M059J (cell line): ENCODE measurements around the gene EIF4E3. TPM values are rescaled to one million over a fixed set of nuclear protein-coding genes. Genes with fewer than 3 reads are reported as not detected.

Experiments used
- DNase-seq: peaks from one replicate; pipeline ENCODE4 v3.0.0-alpha.2; 2012; ENCODE audit warnings: low read depth
- total RNA-seq: library from RNA; depleted of rRNA; stranded (reverse); fragments of >200 nt; shearing (Covaris generic); gene quantifications from 2 replicates; pipeline ENCODE4 v1.2.3, GENCODE V29; 2014

The EIF4E3 gene
- total RNA-seq, 1 experiment from 2014 or later: 0.39 TPM

DNA sequence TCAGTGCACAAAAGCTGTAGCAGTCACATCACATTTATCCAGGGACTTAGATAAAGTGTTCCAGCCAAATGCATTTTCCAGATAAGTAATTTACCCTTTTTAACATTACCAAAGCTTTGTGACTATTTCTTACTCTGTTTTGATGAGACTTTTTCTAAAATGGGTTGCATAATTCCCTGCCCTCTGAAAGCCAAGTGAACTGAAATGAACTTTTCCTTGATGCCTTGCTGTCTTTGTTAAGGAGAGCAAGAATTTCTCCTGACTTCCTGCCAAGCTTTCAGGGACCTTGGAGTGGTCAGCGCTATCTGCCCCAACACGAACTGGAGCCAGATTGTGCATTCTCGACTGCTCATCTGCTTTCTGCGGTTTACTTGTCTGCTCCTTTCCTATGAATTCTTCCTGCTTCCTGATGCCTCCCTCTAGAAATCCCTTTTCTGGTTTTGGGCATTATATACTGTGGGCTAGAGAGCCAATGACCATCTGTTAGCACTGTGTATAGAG is 34.8 kb downstream of the EIF4E3 start:
- peak; percentile 65 for DNase-seq

DNA sequence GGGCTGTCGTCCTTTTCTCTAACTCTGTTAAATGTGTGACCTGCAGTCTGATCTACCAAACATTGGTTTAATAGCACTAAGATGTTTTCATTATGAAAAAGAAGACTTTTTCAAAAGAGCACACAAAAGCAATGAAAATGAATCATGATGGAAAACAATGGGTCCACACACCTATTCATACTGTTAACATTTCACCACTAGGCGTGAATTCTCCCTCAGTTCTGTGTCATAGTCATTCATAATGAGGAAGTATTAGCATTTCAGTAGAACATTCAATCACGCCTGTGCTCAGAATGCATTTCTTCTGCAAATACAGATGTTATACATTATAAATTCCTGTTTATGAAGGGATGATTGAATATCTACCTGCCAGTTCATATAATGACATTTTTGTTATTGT is 35.9 kb downstream of the EIF4E3 start:
- no peak for DNase-seq

GRCh38 chr3:71688121-71688520 is 37.1 kb downstream of the EIF4E3 start:
- peak; percentile 57 for DNase-seq

DNA sequence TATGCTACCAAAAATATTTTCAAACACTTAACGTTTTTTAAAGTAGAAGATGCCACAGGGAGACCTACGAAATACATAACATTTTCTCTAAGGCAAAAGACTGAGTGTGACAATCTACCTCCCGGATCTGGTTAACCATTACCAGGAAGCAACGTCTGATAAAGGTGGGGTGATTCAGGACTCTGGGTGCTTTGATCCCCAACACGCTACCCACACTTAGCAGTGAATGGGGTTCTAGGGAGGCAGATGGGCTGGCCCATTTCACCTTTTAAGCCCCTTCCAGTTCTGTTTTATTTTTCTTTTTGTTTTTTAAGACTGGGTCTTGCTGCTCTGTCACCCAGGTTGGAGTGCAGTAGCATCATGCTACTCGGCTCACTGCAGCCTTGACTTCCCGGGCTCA is 39.5 kb downstream of the EIF4E3 start:
- no peak for DNase-seq

DNA sequence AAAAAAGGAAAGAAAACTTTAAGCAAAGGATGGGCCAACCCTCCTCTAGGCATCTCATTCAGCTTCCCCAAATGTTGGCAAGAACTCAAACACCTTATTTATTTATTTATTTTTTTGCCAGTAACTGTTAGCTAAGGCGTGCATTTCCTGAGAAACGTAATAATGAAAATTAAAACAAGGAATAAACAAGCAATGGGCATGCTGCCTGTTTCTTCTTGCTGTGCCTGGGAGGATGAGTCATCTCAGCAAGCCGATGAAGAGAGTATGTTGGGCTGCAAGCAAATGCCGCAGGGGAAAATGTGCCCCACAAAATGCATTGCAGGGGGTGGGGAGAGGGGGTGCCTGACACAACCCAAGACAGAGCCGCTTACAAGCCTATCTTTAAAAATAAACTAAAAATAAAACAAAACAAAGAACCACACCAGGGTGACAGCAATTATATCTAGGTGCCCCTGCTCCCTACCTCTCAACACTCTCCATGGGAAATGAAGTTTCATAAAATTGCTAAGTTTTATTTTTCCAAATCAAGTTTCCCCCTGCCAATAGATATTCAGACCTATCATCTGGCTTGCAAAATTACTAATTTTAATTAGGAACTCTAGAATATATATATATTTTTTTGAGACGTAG is 40.3 kb downstream of the EIF4E3 start:
- peak; percentile 85 for DNase-seq

GRCh38 chr3:71684046-71684756 is 41.0 kb downstream of the EIF4E3 start:
- no peak for DNase-seq

DNA sequence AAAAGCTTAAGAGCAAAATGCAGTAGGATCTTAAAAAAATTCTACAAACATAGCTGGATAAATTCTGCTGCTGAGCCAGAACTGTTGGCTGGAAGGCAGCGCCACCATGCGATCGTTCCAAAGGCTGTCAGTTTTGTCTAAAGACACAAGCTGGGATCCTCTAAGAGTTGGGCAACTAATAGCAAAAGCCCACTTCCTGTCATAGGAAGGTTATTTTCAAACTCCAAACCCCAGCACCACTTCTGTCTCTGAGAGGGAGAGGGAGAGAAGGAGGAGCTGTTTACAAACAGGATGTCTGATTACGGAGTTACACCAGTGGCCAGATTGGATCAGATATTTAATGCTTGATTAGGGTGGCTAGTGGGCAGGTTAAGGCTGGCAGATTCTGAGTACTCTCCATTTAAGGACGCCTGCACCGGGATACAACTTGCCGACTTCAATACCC is 44.0 kb downstream of the EIF4E3 start:
- peak; percentile 59 for DNase-seq

DNA sequence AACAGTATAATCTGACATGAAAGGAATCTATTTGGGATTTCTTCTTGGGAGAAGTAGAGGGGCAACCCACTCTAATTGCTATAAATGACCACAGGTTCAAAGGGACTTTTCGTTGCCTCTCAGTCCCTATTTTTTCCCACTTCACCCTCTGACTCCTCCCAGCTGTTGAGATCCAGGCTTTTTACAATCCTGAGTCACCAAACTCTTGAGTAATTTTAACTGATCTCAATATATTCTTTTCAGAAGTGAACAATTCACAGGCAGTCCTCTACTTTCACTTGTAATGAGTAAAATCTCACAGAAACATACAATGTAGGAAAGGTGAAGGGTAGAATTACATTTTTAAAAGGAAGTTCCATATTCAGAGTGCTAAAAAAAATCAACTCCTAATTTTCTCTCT is 44.6 kb downstream of the EIF4E3 start:
- peak; percentile 59 for DNase-seq

DNA sequence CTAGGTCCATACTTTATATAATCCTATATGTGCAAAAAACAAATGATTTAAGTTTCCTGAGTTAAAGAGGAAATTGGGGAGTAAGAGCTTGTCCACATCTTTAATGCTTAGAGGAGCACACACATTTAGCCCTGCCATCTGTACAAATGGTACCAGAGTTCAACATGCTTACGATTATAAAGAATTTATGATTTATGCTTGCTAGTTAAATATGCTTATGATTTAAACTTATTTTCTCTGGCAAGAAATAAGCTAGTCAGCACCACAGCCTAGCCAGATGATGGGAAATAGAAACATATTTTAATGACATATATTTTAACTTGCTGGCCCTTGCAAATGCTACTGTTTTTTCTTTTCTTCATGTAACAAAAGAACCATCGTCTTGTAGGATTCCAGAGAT is 48.3 kb downstream of the EIF4E3 start:
- no peak for DNase-seq

DNA sequence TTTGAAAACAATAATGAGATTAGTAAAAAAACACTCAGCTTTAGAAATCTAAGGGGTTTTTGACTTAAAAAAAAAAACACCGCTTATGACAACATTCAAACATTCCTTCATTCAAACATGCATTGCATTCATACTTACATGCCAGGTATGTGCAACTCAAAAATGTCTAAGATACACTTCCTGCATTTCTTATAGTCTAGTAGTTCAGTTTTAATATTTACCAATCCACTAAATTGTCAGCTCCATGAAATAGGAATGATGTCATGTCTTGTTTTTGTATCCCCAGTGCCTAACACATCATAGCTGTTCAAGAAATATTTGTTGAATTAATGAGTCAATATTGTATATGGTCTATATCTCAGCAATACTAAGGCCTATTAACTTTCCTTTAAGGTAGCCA is 51.7 kb downstream of the EIF4E3 start:
- no peak for DNase-seq

DNA sequence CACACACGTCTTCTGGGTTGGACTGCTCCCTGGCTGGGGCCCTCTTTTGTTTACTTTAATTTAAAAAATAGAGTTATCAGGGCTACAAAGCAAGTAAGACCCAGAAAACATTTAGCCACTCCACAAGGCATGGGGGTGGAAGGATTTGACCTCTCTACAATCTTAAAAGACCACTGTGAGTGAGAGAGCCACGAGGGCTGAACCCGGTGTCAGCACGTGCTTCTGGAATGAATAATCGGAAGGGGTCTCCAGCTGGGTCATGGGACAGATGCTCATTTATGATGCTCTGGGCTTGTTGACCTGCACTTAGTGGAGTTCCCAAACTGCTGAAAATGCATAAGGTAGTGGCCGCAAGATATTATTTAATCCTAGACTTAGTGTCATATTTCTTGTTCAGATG is 52.4 kb downstream of the EIF4E3 start:
- DNase-seq: no peak

DNA sequence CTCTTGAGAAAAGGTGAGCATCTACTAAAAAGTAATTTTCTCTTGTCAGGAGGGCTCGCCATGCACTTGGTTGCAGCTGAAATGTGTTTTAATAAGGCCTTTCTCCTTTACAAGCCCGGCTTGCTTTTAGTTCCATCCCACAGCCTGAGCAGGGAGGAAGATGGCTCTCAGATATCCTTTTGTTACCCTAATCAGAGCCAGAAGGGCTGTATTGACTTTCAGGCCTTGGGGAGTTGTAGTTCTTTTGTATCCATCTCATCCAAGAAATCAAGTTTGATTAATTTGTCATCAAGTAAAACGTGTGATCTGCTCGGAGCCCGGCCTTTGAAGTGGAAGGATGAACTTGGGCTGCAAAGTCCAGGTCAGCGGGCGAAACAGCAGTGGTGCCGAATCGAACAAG is 52.9 kb downstream of the EIF4E3 start:
- DNase-seq: no peak

GRCh38 chr3:71671216-71671845 is 53.9 kb downstream of the EIF4E3 start:
- no peak for DNase-seq

DNA sequence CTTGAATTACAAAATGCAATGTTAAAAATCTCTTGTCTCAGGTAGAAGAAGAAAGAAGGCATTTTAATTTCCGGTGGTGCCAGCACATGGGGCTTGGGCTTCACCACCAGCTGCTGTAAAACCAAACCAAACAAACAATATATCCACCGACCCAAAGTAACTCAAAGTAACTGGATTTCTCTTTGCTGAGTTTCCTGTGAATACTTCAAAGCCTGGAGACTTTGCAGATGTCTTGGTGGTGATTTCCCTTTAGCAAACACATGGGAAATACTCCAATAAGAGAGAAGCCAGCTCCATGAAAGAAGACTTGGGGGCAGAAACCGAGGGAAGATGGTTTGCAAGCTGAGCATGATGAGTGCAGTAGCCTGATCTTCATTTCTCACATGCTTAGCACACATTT is 62.6 kb downstream of the EIF4E3 start:
- no peak for DNase-seq

GRCh38 chr3:71662056-71662455 is 63.1 kb downstream of the EIF4E3 start:
- no peak for DNase-seq

- DNase-seq: no peak
Observed at GRCh38 chr3:71659864-71660591, 65.2 kb downstream of the EIF4E3 start.

DNA sequence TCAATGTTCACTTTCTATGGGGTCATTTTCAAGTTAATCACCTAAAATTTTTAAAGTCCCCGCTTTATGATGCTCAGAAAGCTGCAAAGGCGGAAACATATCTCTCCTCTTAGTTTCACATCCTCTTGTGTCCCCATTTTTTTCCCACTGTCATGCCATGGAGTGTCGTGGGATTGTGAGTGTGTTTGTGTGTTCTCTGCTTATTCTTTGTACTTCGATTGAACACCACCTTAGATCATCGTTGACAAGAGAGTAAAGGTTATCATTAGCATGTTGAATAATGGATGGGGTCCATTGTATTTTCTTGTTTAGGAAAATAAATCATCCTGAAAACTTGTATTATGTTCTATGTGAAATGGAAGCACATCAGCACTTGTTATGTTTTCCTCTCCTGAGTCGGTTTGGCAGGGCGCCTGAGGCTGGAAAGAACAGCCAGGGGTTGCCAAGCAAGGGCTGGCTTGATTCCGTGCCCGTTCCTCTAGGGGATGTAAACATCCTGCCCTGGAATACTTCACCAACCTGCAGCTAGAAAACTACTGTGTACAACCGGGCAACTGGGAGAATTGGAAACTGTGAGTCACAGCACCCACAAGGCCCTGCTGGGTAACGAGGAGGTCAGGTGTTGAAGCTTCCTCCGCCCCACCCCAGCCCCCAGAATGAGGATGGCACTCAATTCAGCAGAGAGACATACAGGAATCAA is 67.2 kb downstream of the EIF4E3 start:
- DNase-seq: peak; percentile 93

DNA sequence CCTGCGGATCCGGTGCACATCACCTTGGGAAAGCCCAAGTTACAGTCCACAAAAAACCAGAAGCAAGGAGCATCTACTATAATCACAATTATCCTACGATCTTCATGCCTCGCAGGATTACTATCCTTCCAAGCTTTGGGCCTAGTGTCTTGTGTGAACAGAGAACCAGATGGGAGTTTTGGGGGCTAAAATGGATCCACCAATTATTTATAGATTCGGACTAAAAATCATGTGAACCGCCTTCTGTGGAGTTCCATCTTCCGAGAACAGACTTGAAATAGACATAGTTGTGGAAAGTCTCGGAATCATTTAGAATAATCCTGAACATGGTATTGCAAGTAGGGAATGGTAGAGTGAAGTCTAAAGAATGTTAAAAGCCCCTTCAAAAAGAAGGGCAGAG is 70.1 kb downstream of the EIF4E3 start:
- no peak for DNase-seq

DNA sequence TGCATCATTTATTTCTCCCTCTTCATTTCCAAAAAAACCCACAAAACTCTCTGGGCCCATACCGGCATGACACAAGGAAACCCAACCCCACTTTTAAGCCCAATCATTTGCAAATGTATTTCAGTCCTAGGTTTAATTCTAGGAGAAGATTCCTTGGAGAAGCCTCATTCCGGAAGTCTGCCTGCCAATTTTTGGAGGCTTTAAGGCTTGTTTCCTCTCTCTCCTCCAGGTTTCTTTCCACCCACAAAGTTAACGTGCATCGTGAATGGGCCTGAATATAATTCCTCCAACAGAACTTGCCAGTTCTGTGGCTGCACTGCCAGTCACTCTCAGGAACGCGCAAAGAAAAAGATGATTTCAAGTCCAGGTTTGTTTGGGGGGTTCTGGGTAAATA is 71.8 kb downstream of the EIF4E3 start:
- DNase-seq: no peak

GRCh38 chr3:71652781-71653413 is 72.3 kb downstream of the EIF4E3 start:
- peak; percentile 29 for DNase-seq

GRCh38 chr3:71651625-71652024 is 73.6 kb downstream of the EIF4E3 start:
- DNase-seq: no peak
